ENCODE results near the gene APBB1IP.
A peak's percentile ranks its signal among the peaks of the same experiment; 100 is the strongest.
"Not testable (repeated sequence)": the region's sequence is repeated elsewhere in the genome, so short reads cannot be mapped to it uniquely, and the experiment has no call there.

APBB1IP gene

DNA sequence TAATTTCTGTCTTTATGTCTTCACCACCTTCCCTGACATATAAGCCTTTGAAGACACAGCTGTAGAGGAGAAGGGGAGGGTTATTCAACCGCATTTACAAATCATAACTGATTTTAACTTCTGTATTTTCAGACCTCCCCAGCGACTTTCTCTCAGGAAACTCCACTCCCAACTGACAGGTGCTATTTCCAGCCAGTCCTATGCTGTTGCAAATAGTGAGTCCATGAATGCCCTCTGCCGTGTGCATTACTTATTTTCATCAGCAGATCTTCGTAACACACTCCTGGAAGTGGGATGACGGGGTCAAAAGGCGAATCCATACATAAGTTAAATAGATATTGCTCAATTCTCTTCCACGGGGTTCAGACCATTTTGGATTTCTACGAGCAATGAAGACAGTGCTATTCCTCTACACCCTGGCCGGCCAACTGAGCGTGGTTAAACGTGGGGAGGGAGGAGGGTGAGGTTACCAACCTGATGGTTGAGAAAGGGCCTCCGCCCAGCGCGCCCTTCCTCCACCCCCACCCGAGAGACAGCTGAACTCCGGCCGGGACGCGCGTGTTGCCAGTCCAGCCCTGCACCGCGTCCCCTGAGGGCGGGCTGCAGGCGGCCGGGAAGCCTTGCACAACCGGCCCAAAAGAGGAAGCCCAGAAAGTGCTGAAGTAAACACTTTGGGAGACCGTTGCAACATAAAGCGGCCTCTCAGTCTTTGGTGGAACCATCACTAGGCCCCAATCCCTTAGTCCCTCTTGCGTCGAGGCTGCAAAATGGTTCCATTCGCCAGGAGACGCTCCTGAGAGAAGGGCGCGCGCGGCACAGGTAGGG lies at the start of gene APBB1IP:
TSS of gene APBB1IP (plus strand) at position 705 of the 825 bp plus-strand sequence. CDS start 53,986 bp downstream, outside the sequence.
- DNase-seq (ENCODE audit: low read depth) = no peak

DNA sequence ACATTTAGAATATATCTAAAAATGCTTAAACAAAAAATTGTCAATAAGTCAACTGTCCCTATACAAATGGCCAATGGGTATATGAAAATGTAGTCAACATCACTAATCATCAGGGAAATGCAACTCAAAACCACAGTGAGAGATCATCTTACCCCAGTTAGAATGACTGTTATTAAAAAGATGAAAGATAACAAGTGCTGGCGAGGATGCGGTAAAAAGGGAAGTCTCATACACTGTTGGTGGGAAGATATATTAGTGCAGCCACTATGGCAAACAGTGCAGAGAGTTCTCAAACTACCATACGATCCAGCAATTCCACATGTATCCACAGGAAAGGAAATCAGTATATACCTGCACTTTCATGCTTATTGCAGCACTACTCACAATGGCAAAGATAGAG lies 48.6 kb upstream of the APBB1IP start:
- no peak for DNase-seq (ENCODE audit: low read depth)

DNA sequence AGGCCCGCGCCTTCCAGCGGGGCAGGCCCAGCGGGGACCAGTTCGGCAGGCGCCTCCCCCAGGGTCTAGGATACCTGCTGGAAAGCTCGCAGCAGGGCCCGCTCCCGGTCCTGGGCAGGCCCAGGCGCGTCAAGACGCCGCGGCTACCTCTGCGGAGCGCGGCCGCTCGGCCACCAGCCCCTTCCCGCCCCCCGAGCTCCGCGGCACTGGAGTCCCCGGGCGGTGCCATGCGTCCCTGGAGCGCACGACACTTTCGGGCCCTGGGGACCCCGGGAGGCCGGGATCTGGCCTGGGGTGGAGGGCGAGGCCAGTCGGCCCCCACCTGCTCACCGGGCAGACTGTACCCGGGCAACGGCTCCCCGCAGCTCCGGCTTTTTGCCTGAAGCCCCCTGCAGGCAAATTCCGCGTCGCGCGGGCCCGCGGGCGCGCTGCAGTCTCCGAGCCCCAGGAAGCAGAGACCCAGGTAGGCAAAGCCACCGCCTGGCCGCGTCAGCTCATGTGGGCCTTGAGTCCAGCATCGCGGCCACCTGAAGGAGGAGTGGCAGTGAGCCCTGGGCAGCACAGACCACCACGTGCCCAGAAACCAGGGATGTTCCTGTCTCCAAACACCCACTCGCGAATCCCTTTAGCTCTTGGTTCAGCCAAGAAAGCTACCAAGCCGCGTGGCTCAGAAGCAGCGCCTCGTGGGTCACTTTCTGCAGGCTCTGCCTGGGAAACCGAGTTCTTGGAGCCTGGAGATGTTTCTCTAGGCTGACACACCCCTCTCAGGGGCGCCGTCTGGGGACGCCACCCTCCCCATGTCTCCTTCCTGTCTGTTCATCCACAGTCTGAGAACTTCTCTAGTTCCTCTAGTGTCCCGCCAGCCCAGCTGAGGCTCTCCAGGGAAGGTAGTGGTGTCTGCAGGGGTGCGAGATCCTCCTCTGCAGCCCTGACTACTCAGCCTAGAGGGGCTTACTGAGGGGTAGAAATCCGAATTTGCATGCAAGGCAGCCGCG lies 46.1 kb upstream of the APBB1IP start:
- no peak for DNase-seq (ENCODE audit: low read depth)

GRCh38 chr10:26398353-26398752 lies 39.8 kb upstream of the APBB1IP start:
- DNase-seq (ENCODE audit: low read depth) = not testable (repeated sequence)

DNA sequence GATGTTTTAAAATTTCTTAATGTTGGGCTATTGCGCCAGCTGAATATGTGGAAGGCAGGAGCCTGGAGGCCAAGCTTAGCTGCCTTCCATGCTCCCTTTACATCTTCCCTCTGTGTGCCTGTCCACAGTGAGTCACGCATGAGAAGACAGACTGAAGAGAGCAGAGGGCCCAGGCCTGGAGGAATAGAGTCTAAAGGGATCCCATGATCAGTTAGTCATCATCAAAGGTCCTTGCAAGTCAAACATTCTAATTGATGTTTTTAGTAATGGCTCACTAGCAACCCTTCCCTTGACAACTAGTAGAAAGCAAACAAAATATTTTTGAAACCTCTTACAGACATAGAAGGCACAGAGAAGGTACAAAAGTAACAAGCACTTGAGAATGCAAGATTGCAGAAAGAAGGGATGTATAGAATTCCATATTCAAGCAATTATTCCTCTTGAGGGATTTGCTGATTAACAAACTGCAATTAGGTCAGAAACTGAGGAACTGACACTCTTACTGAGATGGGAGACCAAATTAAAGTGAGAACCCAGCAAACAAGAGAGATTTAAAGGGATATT lies 30.7 kb upstream of the APBB1IP start:
- no peak for DNase-seq (ENCODE audit: low read depth)

DNA sequence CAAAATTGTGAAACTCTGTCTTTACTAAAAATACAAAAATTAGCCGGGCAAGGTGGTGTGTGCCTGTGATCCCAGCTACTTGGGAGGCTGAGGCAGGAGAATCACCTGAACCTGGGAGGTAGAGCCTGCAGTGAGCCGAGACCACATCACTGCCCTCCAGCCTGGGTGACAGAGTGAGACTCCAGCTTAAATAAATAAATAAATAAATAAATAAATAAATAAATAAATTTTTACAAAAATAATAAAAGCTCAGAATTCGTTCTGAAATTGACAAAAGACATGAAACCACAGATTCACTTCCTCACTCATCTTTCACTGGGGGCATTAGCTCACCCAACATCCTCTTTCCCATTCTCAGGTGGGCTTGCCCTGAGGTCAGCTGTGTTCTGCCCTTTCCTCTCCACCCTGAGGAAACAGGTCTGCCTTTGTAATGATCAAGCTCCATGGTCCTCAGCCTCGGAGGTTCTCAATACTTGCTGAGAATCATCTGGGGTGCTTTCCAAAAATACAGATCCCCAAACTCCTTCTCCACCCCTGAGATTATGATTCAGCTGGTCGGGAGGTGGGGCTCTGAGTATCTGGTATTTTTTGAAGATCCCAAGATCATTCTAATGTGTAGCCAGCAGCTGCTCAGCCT lies 29.2 kb upstream of the APBB1IP start:
- no peak for DNase-seq (ENCODE audit: low read depth)

DNA sequence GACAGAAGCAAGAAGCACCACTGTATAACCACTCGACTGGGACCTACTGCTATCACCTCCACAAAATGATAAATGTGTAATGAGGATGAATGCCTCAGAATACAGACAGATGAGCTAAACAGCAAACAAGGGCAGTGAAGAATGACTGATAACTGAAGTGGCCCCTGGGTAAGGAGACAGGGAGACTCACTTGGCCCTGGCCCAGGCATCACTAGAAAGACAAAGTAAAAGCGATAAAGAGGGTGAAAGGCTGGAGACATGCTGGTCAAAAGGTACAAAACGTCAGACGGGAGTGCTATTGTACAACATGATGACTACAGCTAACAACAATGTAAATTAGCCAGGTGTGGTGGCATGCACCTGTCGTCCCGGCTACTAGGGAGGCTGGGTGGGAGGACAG lies 27.8 kb upstream of the APBB1IP start:
- no peak for DNase-seq (ENCODE audit: low read depth)

GRCh38 chr10:26412932-26413331 lies 25.2 kb upstream of the APBB1IP start:
- DNase-seq (ENCODE audit: low read depth) = no peak

GRCh38 chr10:26413375-26413774 lies 24.8 kb upstream of the APBB1IP start:
- no peak for DNase-seq (ENCODE audit: low read depth)

DNA sequence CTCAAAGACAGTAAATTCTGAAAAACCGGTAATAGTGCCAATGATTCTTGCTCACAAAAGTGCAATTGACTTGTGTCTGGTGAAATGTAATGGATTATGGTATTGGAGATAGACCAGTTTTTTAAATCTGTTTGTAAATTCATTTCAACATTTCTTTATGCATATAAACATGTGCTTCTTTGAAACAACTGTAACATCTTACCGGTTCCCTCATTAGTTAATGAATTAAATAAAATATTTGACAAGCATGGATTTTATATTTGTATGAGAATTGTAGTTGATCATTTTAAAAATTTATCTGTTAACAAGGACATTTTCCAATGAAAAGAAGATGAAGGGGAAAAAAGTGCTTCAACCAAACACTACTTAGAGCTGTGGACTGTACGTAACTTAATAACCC lies 21.0 kb upstream of the APBB1IP start:
- DNase-seq (ENCODE audit: low read depth) = no peak

- DNase-seq (ENCODE audit: low read depth) = no peak
Observed at GRCh38 chr10:26422977-26423376, 15.2 kb upstream of the APBB1IP start.

DNA sequence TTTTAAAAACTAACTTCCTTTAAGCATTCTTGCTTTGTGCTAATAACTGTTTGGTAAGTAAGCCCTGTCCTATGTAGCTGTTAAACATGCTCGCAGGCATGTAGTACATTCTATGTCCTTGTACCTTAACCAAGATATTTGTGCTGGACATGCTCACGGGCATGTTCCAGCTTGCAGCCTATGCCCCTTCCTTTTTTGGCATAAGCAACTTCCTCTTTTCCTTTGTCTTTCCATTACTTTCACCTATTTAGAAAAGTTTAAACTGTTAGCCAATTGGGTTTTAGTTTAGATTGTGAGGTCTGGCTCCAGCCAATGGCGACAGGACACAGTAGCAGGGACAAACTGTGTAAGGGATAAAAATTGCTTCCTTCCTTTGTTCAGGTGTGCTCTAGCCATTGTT lies 14.4 kb upstream of the APBB1IP start:
- no peak for DNase-seq (ENCODE audit: low read depth)

DNA sequence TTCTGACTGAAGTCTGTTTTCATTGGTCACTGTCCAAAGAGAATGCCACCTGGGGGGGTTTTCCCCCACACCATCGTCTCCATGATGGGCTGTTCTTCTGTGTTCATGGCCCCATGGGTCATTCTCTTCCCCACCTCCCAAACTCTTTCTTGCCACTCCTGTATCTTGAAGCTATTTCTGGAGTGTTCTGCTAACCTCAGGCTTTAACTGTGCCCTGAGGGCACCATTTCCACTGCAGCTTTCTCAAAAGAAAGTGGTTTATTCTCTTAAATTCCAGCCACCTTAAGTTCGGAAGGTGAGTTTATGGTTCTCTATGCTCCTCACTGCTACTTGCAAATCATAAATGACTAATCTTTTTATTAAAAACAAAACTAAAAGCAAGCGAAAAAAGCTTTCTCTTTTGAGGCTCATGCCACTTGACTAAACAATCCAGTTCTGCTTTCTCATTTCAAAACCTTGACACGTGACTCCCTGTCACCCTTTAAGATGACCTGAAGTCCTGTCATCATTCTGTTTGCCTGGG lies 7.4 kb upstream of the APBB1IP start:
- no peak for DNase-seq (ENCODE audit: low read depth)

- DNase-seq (ENCODE audit: low read depth) = no peak
Observed at GRCh38 chr10:26432938-26433337, 5.2 kb upstream of the APBB1IP start.

DNA sequence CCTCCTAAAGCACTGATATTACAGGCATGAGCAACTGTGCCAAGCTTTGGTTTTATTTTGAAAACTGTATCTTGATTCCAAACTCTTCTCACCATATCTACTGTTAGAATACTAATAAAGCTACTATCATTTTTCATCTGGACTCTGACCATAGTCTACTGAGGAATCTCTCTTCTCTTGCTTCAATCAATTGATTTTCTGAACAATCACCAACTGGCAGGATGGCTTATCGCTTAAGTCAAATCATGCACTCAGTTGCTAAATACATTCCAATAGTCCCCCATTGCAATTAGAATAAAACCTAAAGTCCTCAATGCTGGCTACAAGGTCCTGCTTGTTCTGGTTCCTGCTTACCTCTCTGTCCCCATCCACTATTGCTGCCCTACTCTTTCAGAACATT lies 2.3 kb upstream of the APBB1IP start:
- DNase-seq (ENCODE audit: low read depth) = no peak

DNA sequence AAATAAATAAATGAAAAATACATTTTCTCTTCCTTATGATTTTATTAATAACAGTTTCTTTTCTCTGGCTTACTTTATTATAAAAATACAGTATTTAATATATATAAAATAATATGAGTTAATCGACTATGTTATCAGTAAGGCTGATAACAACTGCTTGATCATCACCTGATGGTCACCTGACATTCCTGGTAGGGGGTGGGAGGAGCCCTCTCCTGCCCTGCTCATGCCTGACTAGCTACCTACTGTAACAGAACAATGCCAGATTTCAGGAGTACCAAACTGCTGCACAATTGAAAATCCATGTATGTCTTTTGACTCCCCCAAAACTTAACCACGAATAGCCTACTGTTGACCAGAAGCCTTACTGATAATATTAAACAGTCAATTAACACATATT lies 1.3 kb upstream of the APBB1IP start:
- DNase-seq (ENCODE audit: low read depth) = no peak

DNA sequence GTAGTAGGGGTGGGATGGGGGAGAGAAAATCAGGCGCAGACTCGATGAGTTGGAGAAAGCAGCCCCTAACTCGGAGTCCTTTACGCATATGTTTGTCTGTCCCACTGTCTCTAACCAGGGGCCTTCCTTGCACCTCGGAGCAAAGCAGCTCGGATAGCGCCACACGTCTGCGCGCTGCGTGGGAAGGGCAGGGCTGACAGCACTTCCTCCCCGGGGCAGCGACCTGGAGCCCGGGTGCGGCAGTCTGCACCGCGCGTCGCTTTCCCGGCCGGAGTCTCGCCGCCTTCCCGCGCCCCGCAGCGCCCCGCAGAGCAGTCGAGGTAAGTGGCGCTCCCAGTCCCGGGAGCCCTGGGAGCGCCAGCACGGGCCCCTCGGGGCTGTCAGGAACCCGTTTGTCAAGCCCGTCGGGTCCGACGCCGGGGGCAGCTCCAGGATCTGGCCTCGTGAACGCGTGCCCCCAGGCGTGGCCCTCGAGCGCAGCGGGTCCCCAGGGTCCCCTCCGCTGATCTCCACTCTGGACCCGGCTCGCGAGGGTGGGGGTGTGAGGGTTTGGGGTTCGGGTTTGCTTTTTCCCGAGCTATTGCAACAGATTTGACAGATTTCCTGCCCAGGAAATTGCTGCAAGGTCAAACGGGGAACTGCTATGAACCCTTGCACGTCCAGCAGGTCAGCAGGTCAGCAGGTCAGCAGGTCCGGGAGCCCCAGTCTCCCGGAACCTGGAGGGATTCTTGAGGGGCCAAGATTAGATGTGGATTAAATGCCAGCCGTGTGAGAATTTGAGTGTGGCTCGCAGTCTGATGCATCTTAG lies 597 bp downstream of the APBB1IP start:
- DNase-seq (ENCODE audit: low read depth) = no peak

GRCh38 chr10:26439406-26440087 lies 1.4 kb downstream of the APBB1IP start:
- DNase-seq (ENCODE audit: low read depth) = no peak

DNA sequence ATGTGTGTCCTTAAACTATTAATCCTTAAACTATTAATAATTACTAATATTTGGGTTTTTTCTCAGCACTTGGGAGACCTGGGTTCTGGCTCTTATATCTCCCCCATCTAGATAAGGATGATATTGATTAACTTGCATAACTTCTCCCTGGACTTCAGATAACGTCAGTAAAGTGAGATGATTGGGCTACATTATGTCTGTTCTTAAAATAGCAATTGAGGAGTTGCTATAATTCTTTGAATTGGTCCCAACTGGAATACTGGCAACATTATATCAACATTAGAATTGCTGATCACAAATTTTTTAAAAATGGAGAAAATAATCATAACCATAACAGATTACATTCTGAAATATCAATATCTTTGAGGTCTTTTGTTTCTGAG lies 1.9 kb downstream of the APBB1IP start:
- no peak for DNase-seq (ENCODE audit: low read depth)

DNA sequence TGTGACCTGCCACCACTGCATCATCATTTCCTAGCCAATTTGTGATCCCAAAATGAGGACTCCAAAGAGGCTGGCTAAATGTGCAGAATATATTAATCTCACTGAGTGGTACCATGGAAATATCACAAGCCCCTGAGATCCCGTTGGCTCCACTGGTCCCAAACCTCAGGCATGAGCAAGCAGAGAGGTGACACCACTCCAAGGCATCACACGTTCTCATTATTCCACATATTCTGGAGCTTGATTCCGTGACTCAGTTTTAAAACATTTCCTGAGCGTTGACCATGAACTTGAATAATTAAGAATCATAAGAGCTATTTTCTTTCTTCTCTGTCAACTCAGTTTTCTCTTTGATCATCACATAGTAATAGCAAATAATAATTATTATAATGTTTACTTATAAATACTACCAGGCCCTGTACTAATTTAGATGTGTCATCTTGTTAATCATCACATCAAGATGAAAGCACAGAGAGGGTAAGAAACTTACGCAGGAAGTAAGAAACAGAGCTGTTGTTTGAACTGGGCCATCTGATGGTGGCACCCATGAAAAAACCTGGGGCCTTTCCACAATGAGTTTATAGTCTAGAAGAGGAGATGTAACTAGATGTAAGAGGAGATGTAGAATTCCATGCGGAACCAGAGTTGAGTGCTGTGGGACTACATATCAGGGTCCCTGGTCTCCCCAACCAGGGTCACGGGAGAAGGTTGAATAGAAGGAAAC lies 3.5 kb downstream of the APBB1IP start:
- peak; percentile 17 for DNase-seq (ENCODE audit: low read depth)
